GM21528 (cell line): ENCODE results near the gene ATRIP.

Experiments used
- ATAC-seq: cut with Tn5 transposase; IDR thresholded peaks from one replicate; pipeline ENCODE4 v1.9.1; 2021; ENCODE audit warnings: mild to moderate bottlenecking, moderate library complexity; ENCODE audit not compliant: unreplicated experiment, low FRiP score

The ATRIP gene

GRCh38 chr3:48409291-48410201, 37.0 kb upstream of the ATRIP start:
- ATAC-seq = no peak

- ATAC-seq = no peak
These were observed 36.1 kb upstream of the ATRIP start for GRCh38 chr3:48410205-48411040.

- no peak for ATAC-seq
These were observed 35.4 kb upstream of the ATRIP start for GRCh38 chr3:48411041-48411588.

GRCh38 chr3:48411606-48412374, 34.7 kb upstream of the ATRIP start:
- ATAC-seq = no peak

GRCh38 chr3:48412375-48413001, 34.0 kb upstream of the ATRIP start:
- ATAC-seq = no peak

GRCh38 chr3:48413086-48413485, 33.5 kb upstream of the ATRIP start:
- ATAC-seq = no peak

GRCh38 chr3:48413611-48414010, 32.9 kb upstream of the ATRIP start:
- ATAC-seq = no peak

GRCh38 chr3:48414376-48415250, 31.9 kb upstream of the ATRIP start:
- no peak for ATAC-seq

- ATAC-seq = no peak
These were observed 31.1 kb upstream of the ATRIP start for GRCh38 chr3:48415251-48415953.

GRCh38 chr3:48416091-48416505, 30.4 kb upstream of the ATRIP start:
- ATAC-seq = no peak

- ATAC-seq = no peak
These were observed 30.0 kb upstream of the ATRIP start for GRCh38 chr3:48416546-48416945.

GRCh38 chr3:48417529-48418108, 28.9 kb upstream of the ATRIP start:
- ATAC-seq = no peak

- ATAC-seq = no peak
These were observed 28.4 kb upstream of the ATRIP start for GRCh38 chr3:48418140-48418539.

GRCh38 chr3:48418651-48419050, 27.9 kb upstream of the ATRIP start:
- ATAC-seq = no peak

- no peak for ATAC-seq
These were observed 27.4 kb upstream of the ATRIP start for GRCh38 chr3:48419149-48419548.

GRCh38 chr3:48419597-48419996, 26.9 kb upstream of the ATRIP start:
- ATAC-seq = no peak

- ATAC-seq = no peak
These were observed 26.0 kb upstream of the ATRIP start for GRCh38 chr3:48420561-48420960.

GRCh38 chr3:48422272-48422671, 24.3 kb upstream of the ATRIP start:
- ATAC-seq = no peak
